NCI-H345 treated with DMSO at 0.1 percent for 48 hours (cell line): ENCODE measurements around the gene IFITM5.
"Not testable (repeated sequence)": the region's sequence is repeated elsewhere in the genome, so short reads cannot be mapped to it uniquely, and the experiment has no call there.

Experiments
- DNase-seq: peaks from one replicate; lab custom pipeline; 2025; ENCODE audit not compliant: unreplicated experiment; lab: John Stamatoyannopoulos, UW

Gene IFITM5

DNA sequence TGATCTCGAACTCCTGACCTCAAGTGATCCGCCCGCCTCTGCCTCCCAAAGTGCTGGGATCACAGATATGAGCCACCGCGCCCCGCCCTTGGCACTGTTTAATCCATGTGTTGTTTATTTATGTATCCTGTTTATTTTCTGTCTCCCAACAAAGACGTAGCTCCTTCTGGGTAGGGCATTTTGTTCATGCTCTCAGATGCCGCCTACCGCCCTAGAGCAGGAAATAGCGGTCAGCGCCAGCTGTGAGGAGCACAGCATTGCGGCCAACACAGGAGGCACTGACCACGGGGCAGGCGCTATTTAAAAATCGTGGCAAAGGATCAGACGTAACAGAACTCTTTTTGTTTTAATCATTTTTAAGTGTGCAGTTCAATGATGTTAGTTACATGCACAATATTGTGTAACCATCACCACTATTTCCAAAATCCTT, 30.6 kb downstream of the IFITM5 start:
- not testable (repeated sequence) for DNase-seq

DNA sequence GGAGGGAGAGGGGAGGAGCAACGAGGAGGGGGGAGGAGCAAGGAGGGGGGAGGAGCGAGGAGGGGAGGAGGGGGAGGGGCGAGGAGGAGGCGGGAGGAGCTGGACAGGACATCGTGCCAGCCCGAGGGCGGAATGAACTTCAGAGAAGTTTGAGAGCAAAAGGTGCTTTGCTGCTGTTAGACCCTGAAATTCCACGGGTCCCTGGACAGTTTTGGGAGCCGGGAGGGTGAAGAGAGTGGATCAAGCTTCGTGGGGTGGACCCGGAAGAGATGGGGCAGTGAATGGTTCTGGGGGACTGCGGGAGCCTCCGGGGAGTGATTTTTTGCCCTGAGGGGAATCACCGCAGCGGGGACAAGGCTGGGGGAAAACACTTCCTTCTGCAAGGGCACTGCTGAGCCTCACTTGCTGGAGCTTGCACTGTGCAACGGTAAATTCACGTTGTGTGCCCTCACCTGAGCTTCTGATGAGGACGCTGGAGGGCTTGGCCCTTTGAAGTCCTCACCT, 31.8 kb downstream of the IFITM5 start:
- DNase-seq, result no peak

- DNase-seq, result no peak
Measured at GRCh38 chr11:266676-267439, 32.5 kb downstream of the IFITM5 start.

DNA sequence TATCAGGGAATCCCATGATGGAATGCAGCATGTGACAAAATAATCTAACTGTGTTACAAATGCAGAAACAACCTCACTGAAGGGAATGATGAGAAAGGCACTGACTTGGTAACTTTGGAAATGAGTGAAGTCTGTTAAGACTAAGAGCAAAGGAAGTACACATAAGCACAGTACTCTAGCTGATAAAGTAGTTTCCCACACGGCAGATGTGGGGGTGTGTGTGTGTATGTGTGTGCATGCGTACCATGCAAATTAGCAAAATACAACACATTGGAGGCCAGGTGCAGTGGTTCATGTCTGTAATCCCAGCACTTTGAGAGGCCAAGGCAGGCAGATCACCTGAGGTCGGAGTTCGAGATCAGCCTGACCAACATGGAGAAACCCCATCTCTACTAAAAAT, 37.7 kb downstream of the IFITM5 start:
- DNase-seq, result no peak

DNA sequence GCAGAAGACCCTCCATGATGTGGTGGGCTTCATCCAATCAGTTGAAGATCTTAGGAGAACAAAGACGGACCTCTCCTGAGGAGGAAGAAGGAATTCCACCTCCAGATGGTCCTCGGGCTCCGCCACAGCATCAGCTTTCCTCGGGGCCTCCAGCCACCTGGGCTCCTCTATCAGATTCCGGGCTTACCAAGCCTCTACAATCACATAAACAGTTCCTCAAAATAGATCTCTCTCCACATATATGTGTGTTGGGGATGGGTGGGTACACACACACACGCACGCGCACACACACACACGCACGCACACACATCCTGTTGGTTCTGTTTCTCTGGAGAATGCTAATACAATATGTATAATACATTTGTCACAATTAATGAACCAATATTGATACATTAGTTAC, 39.9 kb downstream of the IFITM5 start:
- no peak for DNase-seq

DNA sequence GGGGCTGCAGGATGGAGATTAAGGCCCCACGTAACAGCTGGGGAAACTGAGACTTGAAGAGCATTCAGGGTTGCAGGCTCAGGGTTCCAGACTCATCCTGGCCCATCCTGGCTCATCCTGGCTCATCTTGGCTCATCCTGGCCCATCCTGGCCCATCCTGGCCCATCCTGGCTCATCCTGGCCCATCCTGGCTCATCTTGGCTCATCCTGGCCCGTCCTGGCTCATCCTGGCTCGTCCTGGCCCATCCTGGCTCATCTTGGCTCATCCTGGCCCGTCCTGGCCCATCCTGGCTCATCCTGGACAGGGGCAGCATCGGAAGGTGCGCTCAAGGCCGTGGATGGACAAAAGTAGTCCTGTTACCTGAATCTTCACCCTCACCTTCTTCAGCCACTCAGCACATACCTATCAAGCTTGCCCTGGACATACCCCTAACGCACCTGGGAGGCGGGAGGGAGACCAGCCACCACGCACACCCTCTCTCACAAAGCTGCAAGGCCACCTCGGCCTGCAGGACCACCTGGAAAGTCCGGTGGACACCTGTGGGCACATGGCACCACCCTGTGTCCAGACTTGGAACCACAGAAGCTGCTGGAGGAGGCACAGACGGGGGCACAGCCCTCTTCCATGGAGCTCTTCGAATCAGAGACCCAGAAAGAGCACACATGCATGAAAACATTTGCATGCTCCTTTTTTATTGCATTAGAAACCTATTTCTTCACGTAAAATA, 41.4 kb downstream of the IFITM5 start:
- no peak for DNase-seq

- no peak for DNase-seq
Measured at GRCh38 chr11:256952-257737, 42.2 kb downstream of the IFITM5 start.

DNA sequence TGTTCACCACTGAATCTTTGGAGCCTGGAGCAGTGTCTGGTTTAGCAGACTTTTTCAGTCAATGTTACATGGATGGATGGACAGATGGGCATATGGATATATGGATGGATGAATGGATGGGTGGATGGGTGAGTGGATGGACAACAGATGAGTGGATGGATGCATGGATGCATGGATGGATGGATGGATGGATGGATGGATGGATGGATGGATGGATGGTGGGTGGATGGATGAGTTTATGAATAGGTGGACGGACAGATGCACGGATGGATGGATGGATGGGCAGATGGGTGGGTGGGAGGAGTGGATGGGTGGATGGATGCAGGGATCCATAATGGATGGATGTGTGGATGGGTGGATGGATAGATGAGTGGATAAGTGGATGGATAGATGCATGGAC, 43.5 kb downstream of the IFITM5 start:
- no peak for DNase-seq

DNA sequence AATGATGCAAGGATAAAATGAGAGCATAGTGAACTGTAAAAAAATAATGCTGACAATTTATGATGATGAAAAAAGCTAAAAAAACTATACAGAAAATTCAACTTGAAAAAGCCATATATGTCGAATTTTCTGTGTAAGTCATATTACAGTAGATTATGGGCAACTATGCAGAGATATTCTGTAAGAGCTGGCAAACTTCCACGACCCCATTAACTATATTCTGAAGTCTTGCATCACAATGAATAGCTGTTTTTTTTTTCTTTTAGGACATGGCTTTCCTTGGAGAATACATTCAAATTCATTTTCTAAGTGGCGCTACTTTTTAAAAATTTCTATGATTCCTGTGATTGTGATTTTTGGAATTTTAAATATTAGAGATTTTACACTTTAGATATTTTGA, 44.1 kb downstream of the IFITM5 start:
- DNase-seq, result no peak

GRCh38 chr11:253886-254270, 45.4 kb downstream of the IFITM5 start:
- DNase-seq, result no peak

DNA sequence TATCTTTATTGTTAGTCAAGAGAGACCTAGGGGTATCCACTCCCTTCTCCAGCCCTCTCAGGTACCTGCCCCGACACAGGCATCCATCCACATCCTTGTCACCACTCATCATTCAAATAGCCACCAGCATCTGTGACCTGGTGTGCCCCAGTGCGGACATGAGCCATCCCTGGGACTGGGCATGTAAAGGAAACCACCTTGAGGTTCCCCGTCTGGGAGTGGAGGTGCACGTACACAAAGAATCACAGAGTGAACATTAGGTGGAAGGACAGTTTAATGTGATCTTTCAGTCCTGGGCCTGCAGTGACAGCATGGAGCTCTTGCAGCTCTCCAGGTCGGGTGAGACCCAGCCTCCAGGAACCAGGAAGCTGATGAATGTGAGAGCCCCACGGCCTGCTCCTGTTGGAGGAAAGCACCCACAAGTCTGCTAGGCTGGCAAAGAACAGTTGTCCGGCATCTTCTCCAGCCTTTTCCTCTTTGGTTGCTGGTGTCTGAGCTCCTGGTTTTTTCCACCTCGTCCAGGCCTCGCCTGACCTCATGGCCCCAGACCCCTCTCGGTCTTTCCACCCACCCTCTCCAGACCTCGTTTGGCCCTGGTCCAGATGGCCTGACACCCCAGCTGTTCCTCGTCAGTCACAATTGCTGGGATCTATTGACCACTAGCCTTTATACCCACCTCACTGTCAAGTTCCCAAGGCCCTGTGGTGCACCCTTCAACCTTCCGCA, 46.0 kb downstream of the IFITM5 start:
- DNase-seq, result no peak

DNA sequence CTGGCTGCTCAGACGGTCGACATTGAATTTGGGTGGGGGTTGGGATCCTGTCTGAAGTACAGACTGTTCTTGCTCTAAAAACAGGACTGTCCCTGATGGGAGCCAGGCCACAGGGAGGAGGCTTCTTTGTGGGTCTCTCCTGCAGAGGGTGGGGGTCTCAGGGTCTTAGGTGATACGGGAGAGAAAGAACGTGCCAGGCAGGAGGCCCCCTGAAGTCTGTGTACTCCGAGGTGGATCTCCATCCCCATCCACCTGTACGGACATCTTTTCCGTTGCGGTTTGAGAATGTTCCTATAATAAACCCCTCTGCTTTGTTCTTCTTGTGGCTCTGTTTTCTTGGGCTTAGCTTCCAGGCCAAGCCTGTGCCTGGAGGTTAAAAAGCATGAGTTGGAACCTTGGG, 46.7 kb downstream of the IFITM5 start:
- no peak for DNase-seq

DNA sequence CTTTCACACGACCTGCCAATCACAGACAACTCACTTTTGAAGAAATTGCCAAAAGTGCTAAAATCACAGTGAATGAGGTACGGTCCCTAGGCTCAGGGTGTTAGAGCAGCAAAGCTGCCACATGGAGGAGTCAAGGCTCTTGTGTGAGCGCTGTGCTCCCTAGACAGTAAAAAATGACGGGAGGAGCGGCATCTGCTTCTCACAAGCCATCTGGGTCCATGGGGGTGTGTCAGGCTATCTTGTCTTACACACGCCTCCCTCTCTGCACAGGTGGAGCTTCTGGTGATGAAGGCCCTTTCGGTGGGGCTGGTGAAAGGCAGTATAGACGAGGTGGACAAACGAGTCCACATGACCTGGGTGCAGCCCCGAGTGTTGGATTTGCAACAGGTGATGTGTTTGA, 47.8 kb downstream of the IFITM5 start:
- no peak for DNase-seq

DNA sequence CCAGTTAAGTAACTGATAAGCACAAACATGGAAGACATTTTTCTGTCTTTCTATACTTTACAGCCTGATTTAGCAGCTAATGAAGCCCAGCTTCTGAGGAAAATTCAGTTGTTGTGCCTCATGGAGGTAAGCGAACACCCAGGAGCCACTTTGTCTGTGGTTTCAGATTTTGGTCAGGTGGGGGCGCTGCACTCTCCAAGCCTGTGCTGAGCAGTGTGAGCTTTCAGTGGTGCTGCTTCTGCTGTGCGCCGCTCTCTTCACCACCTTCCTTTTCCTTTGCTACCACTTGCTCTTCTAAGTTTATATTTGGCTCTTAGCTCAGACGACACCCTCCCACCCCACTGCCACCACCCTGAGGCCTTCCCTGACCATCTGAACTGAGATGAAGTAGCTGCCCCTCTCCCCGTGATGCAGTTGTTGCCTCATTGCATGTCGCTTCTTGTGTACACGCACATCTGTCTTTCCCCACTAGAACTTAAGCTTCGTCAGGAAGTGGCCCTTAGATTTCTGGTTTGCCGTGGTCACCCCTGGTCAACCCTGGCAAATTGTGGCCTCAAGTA, 48.5 kb downstream of the IFITM5 start:
- DNase-seq, result no peak

DNA sequence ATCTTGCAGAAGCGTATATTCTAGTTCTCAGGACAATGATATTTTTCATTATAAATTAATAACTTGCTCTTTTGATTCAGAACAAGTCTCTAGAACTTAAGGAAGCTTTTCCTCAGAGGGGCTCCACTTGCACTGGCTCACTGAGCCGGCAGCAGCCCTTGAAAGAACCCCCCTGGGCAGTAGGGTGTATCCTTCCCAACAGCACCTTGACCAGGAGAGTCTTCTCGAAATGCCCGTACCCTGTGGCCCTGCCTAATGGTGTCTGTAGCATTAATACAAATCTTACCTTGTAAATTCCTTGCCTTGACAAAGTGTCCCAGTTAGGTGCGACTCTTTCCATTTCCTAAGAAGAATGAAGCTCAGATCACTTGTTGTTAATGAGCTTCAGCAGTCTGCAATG, 49.1 kb downstream of the IFITM5 start:
- DNase-seq, result no peak

DNA sequence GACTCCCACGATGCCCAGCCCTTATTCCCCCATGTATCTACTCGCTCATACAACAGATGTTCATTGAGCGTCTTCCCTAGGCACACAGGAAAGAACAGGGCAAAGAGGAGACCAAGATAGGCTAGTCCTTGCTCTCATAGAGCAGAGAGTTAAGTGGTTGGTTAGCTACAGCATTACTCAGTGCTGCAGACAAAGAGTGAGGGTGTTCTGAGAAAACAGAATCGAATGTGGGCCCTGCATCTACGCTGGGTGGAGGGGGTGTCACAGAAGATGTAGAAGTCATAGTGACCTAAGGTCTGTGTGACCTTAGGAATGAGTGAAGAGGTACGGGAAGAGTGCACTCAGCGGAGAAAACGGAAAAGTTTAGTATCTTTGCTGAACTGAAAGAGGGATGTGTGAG, 50.3 kb downstream of the IFITM5 start:
- no peak for DNase-seq
